Measurements from ENCODE around the gene USP13.

DNA sequence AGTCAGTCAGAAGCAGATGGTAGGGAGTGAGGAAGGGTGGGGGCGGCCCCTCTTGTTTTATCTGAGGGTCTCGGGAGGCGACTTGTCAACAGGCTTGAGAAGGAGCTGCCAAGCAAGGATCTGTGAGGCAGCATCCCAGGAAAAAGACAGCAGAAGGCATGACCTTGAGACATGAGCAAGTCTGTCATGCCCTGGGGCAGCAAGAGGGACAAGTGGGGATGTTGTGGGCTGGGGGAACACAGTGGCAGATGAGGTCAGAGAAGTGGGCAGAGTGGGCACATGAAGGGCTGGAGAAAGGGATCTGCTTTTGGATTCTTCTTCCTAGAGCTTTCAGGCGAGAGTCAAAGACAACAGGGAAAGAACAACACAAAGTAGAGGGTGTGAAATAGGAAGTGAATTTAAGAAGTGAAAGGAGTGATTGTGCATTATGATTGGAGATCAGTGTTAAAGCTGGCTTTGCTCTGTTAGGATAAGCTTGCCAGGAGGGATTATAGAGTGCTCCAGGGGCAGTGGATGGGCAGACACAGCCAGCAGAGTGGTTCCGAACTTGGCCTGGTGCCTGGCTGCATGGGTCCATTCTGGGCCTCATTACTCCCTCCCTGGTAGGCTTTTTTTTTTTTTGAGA, 73.3 kb downstream of the USP13 start:
- TF ChIP-seq, protein P1, sequence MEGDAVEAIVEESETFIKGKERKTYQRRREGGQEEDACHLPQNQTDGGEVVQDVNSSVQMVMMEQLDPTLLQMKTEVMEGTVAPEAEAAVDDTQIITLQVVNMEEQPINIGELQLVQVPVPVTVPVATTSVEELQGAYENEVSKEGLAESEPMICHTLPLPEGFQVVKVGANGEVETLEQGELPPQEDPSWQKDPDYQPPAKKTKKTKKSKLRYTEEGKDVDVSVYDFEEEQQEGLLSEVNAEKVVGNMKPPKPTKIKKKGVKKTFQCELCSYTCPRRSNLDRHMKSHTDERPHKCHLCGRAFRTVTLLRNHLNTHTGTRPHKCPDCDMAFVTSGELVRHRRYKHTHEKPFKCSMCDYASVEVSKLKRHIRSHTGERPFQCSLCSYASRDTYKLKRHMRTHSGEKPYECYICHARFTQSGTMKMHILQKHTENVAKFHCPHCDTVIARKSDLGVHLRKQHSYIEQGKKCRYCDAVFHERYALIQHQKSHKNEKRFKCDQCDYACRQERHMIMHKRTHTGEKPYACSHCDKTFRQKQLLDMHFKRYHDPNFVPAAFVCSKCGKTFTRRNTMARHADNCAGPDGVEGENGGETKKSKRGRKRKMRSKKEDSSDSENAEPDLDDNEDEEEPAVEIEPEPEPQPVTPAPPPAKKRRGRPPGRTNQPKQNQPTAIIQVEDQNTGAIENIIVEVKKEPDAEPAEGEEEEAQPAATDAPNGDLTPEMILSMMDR (IDR thresholded peaks at IDR 0.05): no peak
- no peak for TF ChIP-seq POLR2A (IDR thresholded peaks at IDR 0.05)
